ENCODE measurements around the gene CYP26B1.

GRCh38 chr2:72085036-72085435, 62.6 kb downstream of the CYP26B1 start:
- no peak for TF ChIP-seq GATA2 (IDR thresholded peaks at IDR 0.05; ENCODE audit: low read depth, low read length)
- no peak for TF ChIP-seq GATA3 (IDR thresholded peaks at IDR 0.05; ENCODE audit: low read depth, low read length)
